Renal cortex interstitium (tissue), 11 donors: Measurements from ENCODE around the gene PLA2G2F. TPM values are rescaled to one million over a fixed set of nuclear protein-coding genes. Genes with fewer than 3 reads are reported as not detected.
"Not testable (repeated sequence)": the region's sequence is repeated elsewhere in the genome, so short reads cannot be mapped to it uniquely, and the experiment has no call there.

Experiments
- DNase-seq, 11 donors: peaks; one replicate each; pipeline ENCODE4 v3.0.0-alpha.2; 2013; ENCODE audit warnings: low read depth in 9 of 11, low spot score in 4 of 11; ENCODE audit errors: extremely low read depth in 1 of 11
- polyA plus RNA-seq, 3 donors: library from polyadenylated mRNA; unstranded; fragments of 120-200 nt; gene quantifications; one replicate each; pipeline ENCODE4 v1.2.1, GENCODE V29; 2013; ENCODE audit not compliant: insufficient read length in 3 of 3

Gene PLA2G2F
- polyA plus RNA-seq, 3 donors, result 0.12 to 0.19 (median 0.17) TPM

- no peak for DNase-seq
These were observed 28.4 kb upstream of the PLA2G2F start for GRCh38 chr1:20110679-20111078.

GRCh38 chr1:20111452-20111851 is 27.7 kb upstream of the PLA2G2F start:
- no peak for DNase-seq

GRCh38 chr1:20112279-20113000 is 26.7 kb upstream of the PLA2G2F start:
- DNase-seq, result no peak

DNA sequence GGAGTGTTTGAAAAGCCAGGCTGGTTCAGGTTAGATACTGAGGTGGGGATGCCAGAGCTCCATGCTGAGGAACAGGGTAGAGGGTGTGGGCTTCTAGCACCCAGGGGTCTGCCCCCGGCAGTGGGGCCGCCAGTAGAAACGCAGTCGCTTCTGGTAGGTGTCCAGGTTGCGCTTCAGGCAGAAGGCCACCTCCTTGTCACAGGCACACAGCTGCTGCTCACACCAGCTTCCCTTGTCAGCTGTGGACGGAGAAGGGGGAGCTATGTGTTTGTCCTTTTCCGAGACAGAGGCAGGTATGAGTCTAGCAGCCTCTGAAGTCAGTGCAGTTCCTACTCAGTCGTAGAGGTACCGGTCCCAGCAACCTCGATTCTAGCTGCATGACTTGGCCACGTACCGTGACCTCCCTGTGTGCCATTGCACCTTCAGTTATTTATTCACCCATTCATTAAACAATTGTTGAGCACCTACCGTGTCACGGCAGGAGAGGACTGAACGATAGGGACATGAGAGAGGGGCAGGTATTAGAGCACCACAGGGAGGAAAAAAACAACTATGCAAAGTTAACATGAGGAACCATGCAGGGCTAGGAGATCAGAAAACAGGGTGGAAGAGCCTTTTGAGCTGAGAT is 25.0 kb upstream of the PLA2G2F start:
- no peak for DNase-seq

DNA sequence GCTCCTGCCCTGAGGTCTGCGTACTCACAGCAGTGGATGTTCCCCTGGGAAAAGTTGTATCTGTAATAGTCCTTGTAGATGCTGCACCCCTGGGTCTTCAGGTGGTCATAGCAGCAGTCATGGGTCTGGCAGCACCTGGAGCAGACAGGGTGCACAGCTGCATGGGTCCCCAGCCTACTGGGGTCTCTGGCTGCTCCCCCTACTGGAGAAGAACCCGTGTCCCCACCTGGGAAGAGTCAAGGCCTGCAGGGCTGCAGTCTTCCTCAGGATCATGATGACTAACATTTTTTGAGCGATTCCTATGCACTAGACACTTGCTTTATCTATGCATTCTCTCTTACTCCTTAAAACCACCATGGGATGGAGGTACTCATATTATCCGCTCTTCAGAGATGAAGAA is 23.6 kb upstream of the PLA2G2F start:
- no peak for DNase-seq

- no peak for DNase-seq
These were observed 23.2 kb upstream of the PLA2G2F start for GRCh38 chr1:20115916-20116315.

DNA sequence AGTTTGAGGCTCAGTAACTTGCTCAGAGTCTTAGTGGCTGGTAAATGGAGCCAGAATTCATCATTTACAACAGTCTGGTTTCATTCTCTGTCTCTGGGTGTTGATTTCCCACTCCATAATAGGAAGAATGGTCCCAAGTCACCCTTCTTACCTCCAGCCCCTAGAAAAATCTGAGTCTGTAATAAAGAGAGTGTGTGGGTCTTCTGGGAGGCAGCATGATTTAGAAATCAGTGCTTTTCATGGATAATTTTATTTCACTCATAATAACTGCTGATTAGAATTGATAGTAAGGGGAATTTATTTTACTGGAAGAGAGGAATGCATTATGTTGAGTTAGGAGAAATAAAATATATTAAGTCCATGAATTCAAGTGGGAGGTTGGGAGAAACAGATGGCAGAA is 21.9 kb upstream of the PLA2G2F start:
- no peak for DNase-seq

- no peak for DNase-seq
These were observed 19.8 kb upstream of the PLA2G2F start, which contains the start of gene PLA2G2D for GRCh38 chr1:20119347-20119746. PLA2G2D (minus strand) TSS chr1:20119536; CDS start chr1:20119498, 38 bp downstream.

- DNase-seq, result no peak
These were observed 18.3 kb upstream of the PLA2G2F start for GRCh38 chr1:20120796-20121195.

DNA sequence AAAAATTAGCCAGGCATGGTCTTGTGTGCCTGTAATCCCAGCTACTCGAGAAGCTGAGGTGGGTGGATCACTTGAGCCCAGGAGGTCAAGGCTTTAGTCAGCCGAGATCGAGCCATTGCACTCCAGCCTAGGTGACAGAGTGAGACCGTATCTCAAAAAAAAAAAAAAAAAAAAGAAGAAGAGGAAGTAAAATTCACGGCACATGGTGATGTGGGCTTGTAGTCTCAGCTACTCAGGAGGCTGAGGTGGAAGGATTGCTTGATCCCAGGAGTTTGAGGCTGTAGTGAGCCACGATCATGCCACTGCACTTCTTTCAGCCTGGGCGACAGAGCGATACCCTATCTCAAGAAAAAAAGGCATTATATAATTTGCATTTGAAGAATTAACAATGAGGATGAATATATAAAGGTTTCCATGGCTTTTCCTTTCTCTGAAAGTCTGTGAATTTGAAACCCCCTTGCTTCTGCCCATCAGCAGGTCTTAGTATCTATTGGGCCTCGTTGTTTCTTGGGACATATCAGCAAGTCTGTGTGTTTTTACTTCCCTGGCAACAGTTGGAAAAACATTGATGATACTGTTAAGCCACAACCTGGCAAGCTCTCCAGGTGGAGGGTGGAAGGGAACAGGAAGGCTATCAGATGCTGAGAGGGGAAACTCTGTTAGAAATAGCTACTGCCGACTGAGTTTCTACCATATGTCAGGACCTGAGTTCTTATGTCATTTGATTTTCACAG is 15.2 kb upstream of the PLA2G2F start:
- DNase-seq, result no peak

- no peak for DNase-seq
These were observed 14.6 kb upstream of the PLA2G2F start for GRCh38 chr1:20124456-20125057.

DNA sequence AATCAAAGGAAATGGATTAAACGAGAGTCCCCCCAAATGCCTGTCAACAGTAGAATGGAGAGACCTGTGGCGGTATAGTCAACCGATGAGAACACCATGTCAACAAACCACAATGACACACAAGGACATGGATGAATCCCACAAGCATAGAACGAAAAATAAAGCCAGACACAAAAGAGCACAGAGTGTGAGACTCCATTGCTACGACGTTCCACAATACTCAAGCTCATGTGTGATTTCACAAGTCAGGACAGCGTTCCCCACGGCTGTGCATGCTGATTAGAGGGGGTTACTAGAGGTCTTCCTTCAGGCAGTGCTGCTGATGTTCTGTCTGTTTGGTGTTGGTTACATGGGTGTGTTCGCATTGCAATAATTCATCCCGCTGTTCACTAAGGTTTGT is 14.0 kb upstream of the PLA2G2F start:
- no peak for DNase-seq

DNA sequence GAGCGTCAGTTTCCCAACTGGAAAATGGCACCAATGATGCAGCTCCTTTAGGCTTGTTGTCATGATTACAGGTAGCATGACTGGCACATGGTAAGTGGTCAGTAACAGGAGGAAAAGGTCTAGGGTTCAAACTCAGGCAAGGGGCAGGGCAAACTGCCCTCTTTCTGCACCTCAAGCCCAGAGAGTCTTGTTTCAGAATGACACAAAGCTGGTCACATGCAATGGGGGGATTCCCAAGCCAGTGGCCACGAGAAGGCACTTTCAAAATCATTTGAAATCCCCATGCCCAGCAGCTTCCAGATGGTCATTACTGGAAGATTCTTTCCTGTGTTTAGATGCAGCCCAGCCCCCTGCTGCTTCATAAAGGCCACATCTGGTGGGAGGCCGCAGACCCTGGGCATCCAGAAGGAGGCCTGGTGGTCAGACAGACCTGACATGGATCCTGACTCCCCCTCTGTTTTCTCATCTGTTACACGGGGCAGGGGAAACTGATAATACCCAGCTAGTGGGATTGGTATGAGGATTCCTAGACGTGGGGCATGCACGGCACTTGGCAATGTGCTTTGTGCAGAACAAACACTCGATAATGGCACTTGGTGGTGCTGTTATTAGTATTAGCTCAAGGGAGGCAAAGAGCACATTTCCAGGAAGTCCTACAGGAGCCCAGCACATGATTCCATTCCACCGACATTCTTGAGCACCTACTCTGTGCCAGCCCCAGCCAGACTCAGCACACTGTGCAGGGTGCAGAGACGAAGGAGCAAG is 12.9 kb upstream of the PLA2G2F start:
- no peak for DNase-seq

- no peak for DNase-seq
These were observed 12.2 kb upstream of the PLA2G2F start for GRCh38 chr1:20126806-20127440.

DNA sequence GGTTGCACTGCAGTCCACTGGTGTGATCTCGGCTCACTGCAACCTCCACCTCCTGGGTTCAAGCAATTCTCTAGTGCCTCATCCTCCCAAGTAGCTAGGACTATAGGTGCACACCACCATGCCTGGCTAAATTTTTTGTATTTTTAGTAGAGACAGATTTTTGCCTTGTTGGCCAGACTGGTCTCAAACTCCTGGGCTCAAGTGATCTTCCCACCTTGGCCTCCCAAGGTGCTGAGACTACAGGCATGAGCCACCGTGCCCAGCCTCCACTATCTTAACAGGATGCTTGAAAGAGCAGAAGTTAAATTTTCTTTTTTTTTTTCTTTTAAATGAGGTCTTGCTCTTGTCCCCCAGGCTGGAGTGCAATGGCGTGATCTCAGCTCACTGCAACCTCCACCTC is 8.6 kb upstream of the PLA2G2F start:
- DNase-seq, result not testable (repeated sequence)

DNA sequence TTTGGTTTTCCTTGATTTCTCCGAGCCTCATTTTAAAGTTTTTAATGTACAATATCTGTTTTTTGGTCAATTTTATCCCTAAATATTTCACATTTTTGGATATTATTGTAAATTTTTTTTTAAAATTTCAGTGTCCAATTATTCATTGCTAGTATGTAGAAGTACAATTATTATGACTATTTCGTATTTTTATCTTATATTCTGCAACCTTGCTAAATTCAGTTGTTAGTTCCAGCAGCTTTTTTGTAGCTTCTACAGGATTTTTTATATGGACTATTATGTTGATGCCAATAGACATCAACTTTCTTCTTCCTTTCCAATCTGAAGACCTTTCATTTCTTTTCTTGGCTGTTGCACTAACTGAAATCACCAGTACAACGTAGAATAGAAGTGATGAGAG is 4.1 kb upstream of the PLA2G2F start:
- DNase-seq, result no peak

DNA sequence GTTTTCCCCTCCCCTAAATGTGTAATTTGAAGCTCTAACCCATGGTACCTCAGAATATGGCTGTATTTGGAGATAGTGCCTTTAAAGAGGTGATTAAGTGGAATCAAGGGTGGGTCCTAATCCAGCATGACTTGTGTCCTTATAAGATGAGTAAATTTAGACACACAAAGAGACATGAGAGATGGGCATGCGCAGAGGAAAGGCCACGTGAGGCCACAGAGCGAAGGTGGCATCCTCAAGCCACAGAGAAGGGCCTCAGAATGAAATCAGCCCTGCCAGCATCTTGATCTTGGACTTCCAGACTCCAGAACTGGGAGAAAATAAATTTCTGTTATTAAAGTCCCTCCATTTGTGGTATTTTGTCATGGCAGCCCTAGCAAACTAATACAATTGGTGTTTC is 2.9 kb upstream of the PLA2G2F start:
- no peak for DNase-seq

DNA sequence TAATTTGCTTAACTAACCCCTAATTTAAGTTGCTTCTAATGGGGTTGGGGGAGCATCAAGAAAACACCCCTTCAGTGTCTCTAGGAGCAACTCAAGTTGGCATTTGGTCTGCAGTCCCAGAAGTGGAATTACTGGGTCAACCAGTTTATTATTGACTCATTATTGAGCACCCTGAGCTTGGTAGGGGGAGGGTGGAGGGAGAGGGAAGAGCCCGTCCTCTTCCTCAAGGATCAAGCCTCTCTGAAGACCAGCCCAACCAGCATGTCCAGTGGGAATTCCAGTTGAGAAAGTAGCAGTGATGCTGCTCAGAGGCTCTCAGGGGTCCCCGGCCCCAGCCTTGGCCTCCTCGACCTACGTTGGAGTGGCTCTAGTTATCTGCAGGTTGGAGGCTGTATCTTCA is 2.1 kb upstream of the PLA2G2F start:
- DNase-seq, result no peak

GRCh38 chr1:20137604-20138003 is 1.5 kb upstream of the PLA2G2F start:
- no peak for DNase-seq
